Tibial nerve (tissue), 4 donors: ENCODE data around the gene TJP1.

ENCODE experiments used
- EP300 ChIP-seq, 2 donors: sonication (generic); formaldehyde crosslinking; IDR thresholded peaks; one replicate each; pipeline ENCODE4 v1.6.1; 2017; ENCODE audit warnings: antibody characterized with exemption in 2 of 2, mild to moderate bottlenecking in 1 of 2
- POLR2A ChIP-seq, 2 donors: fragments of 450-650 bp; IDR thresholded peaks; one replicate each; pipeline ENCODE4 v1.6.1; 2017; ENCODE audit warnings: antibody characterized with exemption in 2 of 2, mild to moderate bottlenecking in 2 of 2, moderate library complexity in 2 of 2
- TF ChIP-seq, protein P1 (sequence below), 5 experiments: fragments of 200-600 bp in 3 of 5; fragments of 450-650 bp in 2 of 5; sonication (generic) in 3 of 5; IDR thresholded peaks; one replicate each; pipeline ENCODE4 v1.5.1; 2016 to 2019; ENCODE audit warnings: antibody characterized with exemption in 5 of 5, mild to moderate bottlenecking in 3 of 5, moderate library complexity in 2 of 5

DNA sequence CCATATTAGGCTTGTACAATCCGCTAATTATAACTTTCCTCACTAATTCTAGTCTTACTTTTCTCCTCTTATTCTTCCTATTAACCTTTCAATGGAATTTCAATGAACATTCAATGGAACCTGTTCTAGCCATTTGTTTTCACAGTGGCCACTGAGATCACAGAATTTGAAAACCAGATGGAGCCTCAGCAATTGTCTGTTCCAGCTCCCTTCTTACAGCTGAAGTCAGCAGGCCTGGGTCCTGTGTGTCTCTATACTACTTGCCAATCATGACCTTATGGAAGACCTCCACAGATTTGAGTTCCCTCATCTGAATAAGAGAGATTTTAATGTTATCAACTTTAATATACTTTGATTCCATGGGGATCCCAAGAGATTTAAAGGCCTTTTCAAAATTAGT lies 36.6 kb downstream of the TJP1 start:
- TF ChIP-seq, protein P1, sequence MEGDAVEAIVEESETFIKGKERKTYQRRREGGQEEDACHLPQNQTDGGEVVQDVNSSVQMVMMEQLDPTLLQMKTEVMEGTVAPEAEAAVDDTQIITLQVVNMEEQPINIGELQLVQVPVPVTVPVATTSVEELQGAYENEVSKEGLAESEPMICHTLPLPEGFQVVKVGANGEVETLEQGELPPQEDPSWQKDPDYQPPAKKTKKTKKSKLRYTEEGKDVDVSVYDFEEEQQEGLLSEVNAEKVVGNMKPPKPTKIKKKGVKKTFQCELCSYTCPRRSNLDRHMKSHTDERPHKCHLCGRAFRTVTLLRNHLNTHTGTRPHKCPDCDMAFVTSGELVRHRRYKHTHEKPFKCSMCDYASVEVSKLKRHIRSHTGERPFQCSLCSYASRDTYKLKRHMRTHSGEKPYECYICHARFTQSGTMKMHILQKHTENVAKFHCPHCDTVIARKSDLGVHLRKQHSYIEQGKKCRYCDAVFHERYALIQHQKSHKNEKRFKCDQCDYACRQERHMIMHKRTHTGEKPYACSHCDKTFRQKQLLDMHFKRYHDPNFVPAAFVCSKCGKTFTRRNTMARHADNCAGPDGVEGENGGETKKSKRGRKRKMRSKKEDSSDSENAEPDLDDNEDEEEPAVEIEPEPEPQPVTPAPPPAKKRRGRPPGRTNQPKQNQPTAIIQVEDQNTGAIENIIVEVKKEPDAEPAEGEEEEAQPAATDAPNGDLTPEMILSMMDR (IDR thresholded peaks at IDR 0.05) = no peak
- no peak for TF ChIP-seq EP300 (IDR thresholded peaks at IDR 0.05)
- no peak for TF ChIP-seq POLR2A (IDR thresholded peaks at IDR 0.05)
